MV-4-11 (cell line): Measurements from ENCODE around the gene UBIAD1.
A peak's percentile ranks its signal among the peaks of the same experiment; 100 is the strongest.
"Not testable (repeated sequence)": the region's sequence is repeated elsewhere in the genome, so short reads cannot be mapped to it uniquely, and the experiment has no call there.

Experiments used
- DNase-seq: peaks from one replicate; lab custom pipeline; 2025; lab: John Stamatoyannopoulos, UW

Gene UBIAD1

GRCh38 chr1:11272832-11273594 is at the start of gene UBIAD1:
UBIAD1 (plus strand) TSS chr1:11273198; CDS start chr1:11273532, 334 bp downstream.
- peak; percentile 76 for DNase-seq

- DNase-seq, result peak; percentile 79
These were observed 45.6 kb upstream of the UBIAD1 start for GRCh38 chr1:11227106-11228077.

- peak; percentile 52 for DNase-seq
These were observed 43.8 kb upstream of the UBIAD1 start for GRCh38 chr1:11229203-11229602.

GRCh38 chr1:11233208-11233607 is 39.8 kb upstream of the UBIAD1 start:
- no peak for DNase-seq

- no peak for DNase-seq
These were observed 35.6 kb upstream of the UBIAD1 start for GRCh38 chr1:11237356-11237755.

GRCh38 chr1:11238311-11238710 is 34.7 kb upstream of the UBIAD1 start:
- DNase-seq, result no peak

GRCh38 chr1:11245248-11245647 is 27.8 kb upstream of the UBIAD1 start:
- no peak for DNase-seq

GRCh38 chr1:11245904-11246719 is 26.9 kb upstream of the UBIAD1 start:
- no peak for DNase-seq

GRCh38 chr1:11248169-11248568 is 24.8 kb upstream of the UBIAD1 start:
- no peak for DNase-seq

GRCh38 chr1:11252538-11252937 is 20.5 kb upstream of the UBIAD1 start:
- no peak for DNase-seq

- no peak for DNase-seq
These were observed 19.8 kb upstream of the UBIAD1 start for GRCh38 chr1:11253226-11253625.

- no peak for DNase-seq
These were observed 16.7 kb upstream of the UBIAD1 start for GRCh38 chr1:11256299-11256698.

- DNase-seq, result peak; percentile 100
These were observed 10.6 kb upstream of the UBIAD1 start, which contains the start of gene MTOR for GRCh38 chr1:11262171-11263049. MTOR (minus strand) TSS chr1:11262551; CDS start chr1:11259409, 3,142 bp downstream.

GRCh38 chr1:11266268-11267074 is 6.5 kb upstream of the UBIAD1 start:
- DNase-seq, result no peak

- DNase-seq, result not testable (repeated sequence)
These were observed 5.4 kb upstream of the UBIAD1 start for GRCh38 chr1:11267350-11268337.

GRCh38 chr1:11272544-11272831 is 510 bp upstream of the UBIAD1 start:
- no peak for DNase-seq

GRCh38 chr1:11273595-11274234 is 717 bp downstream of the UBIAD1 start:
- no peak for DNase-seq

- no peak for DNase-seq
These were observed 6.2 kb downstream of the UBIAD1 start for GRCh38 chr1:11279152-11279551.
